ACHN (cell line): Measurements from ENCODE around the gene NFIA.

Experiments
- DNase-seq: peaks from one replicate; pipeline ENCODE4 v3.0.0-alpha.2; 2015
- in situ Hi-C: cut with HindIII; loops from 2 replicates; pipeline ENCODE4 v1.10.0; 2017; ENCODE audit warnings: low sequenced_read_pairs, low pct_ligation_motif_present, low pct_unique_long_range_greater_than_20kb

The NFIA gene

GRCh38 chr1:61138921-61139774 lies 56.8 kb downstream of the NFIA start:
- in situ Hi-C loops, result no loop called here
- DNase-seq, result no peak

- in situ Hi-C loops, result no loop called here
- no peak for DNase-seq
Measured at GRCh38 chr1:61139775-61140549, 57.6 kb downstream of the NFIA start.

- no peak for DNase-seq
- in situ Hi-C loops, result no loop called here
Measured at GRCh38 chr1:61140778-61141177, 58.4 kb downstream of the NFIA start.

GRCh38 chr1:61141288-61142042 lies 59.1 kb downstream of the NFIA start:
- DNase-seq, result no peak
- in situ Hi-C loops, result no loop called here

GRCh38 chr1:61142043-61142440 lies 59.7 kb downstream of the NFIA start:
- DNase-seq, result no peak
- in situ Hi-C loops, result no loop called here

GRCh38 chr1:61142726-61143500 lies 60.6 kb downstream of the NFIA start:
- DNase-seq, result no peak
- in situ Hi-C loops, result no loop called here

- in situ Hi-C loops, result no loop called here
- no peak for DNase-seq
Measured at GRCh38 chr1:61143821-61144424, 61.6 kb downstream of the NFIA start.

- in situ Hi-C loops, result no loop called here
- no peak for DNase-seq
Measured at GRCh38 chr1:61149010-61149860, 66.9 kb downstream of the NFIA start.

- no peak for DNase-seq
- in situ Hi-C loops, result no loop called here
Measured at GRCh38 chr1:61151565-61151964, 69.2 kb downstream of the NFIA start.

- in situ Hi-C loops, result no loop called here
- no peak for DNase-seq
Measured at GRCh38 chr1:61152066-61152465, 69.7 kb downstream of the NFIA start.

GRCh38 chr1:61152469-61153105 lies 70.2 kb downstream of the NFIA start:
- no peak for DNase-seq
- in situ Hi-C loops, result no loop called here

GRCh38 chr1:61156576-61157467 lies 74.5 kb downstream of the NFIA start:
- no peak for DNase-seq
- in situ Hi-C loops, result no loop called here

- peak; percentile 88 for DNase-seq
- in situ Hi-C loops, result no loop called here
Measured at GRCh38 chr1:61157468-61157987, 75.2 kb downstream of the NFIA start.

- DNase-seq, result no peak
- in situ Hi-C loops, result no loop called here
Measured at GRCh38 chr1:61158591-61158990, 76.2 kb downstream of the NFIA start.

GRCh38 chr1:61160526-61160925 lies 78.2 kb downstream of the NFIA start:
- DNase-seq, result no peak
- in situ Hi-C loops, result no loop called here
